AG10803 (cell line): ENCODE measurements around the gene TEX38.

Experiments
- DNase-seq: peaks from one replicate; pipeline ENCODE4 v3.0.0; 2010; ENCODE audit warnings: low read depth
- H3K4me3 ChIP-seq: 2 replicates; pipeline ENCODE4 v1.5.1; 2011; ENCODE audit warnings: mild to moderate bottlenecking, low read length, control low read depth
- TF ChIP-seq, protein P1 (sequence below): conservative IDR thresholded peaks from 2 replicates; pipeline ENCODE4 v1.5.1; 2011; ENCODE audit warnings: mild to moderate bottlenecking, low read length, control low read depth, inconsistent platforms

TEX38 gene

DNA sequence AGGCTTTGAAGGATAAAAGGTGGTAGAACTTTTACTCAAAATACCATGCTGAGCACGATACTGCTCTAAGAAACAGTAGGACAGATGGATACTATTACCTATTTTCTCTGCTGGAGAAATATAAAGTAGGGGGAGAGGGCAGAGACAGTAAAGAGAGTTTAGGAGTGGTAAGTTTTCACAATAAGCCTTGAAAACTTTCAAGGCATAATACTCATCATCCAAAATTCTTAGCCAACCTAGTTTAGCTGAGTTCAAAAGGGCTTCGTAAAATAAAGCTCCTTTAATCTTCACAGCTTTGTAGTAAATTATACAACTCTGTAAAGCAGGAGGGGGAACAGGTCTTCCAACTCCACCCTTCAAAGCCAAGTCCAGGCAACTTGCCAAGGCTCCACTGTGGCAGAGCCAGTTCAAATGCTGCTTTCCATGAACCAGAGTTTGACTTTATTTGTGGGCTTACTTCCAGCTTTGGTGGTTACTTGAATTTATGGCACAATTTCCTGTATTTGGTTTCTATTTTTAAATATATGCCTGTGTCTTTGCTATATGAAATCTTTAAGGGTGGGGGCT, 15.5 kb downstream of the TEX38 start:
- peak; percentile 71 for DNase-seq
- H3K4me3 ChIP-seq = no peak overlapping the region
- TF ChIP-seq, protein P1, sequence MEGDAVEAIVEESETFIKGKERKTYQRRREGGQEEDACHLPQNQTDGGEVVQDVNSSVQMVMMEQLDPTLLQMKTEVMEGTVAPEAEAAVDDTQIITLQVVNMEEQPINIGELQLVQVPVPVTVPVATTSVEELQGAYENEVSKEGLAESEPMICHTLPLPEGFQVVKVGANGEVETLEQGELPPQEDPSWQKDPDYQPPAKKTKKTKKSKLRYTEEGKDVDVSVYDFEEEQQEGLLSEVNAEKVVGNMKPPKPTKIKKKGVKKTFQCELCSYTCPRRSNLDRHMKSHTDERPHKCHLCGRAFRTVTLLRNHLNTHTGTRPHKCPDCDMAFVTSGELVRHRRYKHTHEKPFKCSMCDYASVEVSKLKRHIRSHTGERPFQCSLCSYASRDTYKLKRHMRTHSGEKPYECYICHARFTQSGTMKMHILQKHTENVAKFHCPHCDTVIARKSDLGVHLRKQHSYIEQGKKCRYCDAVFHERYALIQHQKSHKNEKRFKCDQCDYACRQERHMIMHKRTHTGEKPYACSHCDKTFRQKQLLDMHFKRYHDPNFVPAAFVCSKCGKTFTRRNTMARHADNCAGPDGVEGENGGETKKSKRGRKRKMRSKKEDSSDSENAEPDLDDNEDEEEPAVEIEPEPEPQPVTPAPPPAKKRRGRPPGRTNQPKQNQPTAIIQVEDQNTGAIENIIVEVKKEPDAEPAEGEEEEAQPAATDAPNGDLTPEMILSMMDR = no peak

DNA sequence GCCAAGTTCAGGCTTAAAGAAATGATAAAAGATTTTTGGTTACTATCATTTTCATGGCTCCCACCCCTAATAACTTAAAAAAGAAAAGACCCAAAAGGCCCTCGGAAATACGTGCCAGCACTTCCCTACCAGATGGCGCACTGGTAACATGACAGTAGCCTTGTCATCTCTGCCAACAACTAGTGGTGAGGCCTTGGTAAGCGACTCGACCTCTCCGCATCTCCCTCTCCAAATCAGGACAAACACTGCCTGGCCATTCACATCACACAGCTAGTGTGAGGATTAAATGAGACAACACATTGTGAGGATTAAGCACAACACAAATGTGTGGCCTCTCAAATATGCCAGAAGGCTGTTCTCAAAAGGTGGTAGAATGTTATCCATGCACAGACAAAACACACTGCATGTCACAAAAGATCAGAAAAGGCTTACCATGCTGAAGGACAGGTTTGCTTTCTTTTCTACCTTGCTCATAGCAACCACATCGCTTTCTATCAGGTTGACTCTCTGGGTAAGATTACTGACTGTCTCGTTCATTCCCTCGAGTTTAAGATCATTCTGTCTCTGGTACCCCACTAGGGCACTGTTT, 16.4 kb downstream of the TEX38 start:
- H3K4me3 ChIP-seq = no peak overlapping the region
- TF ChIP-seq, protein P1 = no peak
- no peak for DNase-seq

DNA sequence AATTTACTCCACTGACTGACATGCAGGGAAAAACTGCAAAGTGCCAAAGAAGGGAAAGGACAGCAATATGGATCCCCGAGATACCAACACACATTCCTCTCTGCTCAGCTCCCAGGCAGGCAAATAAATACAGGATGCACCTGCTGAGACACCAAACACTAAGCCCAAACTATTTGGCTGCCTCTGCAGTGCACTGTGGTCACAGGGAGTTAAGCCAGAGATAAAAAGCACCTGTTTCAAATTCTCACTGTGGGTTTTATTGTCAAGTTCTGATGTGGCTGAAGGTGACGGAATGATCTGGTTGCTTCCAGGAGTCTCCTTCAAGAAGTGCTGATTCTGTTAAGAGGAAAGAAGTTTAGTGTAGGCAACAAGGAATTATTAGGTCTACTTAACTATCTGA, 17.7 kb downstream of the TEX38 start:
- TF ChIP-seq, protein P1 = no peak
- no peak for DNase-seq
- H3K4me3 ChIP-seq = no peak overlapping the region

DNA sequence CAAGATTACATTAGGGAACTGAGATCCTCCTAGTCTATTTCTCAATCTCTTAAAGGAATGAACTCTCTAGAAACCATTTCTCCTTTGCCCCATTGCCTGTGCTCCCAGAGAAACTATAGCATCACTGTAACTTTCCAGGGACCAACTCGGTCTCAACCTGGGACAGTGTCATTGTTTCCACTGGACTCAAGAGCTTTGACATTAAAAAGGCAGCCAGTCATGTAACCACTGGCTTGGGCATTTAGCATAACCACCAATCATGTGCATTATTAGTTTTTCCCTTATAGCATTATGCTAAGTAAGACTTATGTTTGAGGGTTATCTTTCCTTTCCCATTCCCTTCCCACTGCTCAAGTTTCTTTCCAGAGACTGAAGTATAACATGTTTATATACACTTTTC, 18.2 kb downstream of the TEX38 start:
- TF ChIP-seq, protein P1 = no peak
- no peak for DNase-seq

DNA sequence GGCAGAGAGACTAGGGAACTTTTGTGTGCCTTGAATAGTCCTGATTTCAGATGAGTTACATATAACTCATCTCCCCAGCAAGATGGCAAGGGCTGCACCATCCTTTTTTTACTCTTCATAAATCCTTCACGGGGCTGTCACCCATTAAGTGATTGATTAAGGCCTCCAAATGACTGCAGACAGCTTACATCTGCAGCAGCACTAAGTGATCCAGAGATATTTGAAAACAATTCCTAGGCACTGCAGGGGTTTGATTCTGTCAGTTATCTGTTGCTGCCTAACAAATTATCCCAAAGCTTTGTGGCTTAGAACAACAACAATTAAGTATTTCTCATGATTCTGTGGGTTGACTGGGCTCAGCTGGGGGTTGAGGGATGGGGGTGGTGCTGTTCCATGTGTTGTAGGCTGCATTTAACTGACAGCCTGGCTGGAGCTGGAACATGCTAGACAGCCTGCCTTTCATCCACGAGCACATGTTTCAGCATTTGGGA, 19.3 kb downstream of the TEX38 start:
- no peak overlapping the region for H3K4me3 ChIP-seq
- TF ChIP-seq, protein P1 = no peak
- DNase-seq = no peak

More for the DNA sequence above, 18.2 kb downstream of the TEX38 start:
- H3K4me3 ChIP-seq = no peak overlapping the region

DNA sequence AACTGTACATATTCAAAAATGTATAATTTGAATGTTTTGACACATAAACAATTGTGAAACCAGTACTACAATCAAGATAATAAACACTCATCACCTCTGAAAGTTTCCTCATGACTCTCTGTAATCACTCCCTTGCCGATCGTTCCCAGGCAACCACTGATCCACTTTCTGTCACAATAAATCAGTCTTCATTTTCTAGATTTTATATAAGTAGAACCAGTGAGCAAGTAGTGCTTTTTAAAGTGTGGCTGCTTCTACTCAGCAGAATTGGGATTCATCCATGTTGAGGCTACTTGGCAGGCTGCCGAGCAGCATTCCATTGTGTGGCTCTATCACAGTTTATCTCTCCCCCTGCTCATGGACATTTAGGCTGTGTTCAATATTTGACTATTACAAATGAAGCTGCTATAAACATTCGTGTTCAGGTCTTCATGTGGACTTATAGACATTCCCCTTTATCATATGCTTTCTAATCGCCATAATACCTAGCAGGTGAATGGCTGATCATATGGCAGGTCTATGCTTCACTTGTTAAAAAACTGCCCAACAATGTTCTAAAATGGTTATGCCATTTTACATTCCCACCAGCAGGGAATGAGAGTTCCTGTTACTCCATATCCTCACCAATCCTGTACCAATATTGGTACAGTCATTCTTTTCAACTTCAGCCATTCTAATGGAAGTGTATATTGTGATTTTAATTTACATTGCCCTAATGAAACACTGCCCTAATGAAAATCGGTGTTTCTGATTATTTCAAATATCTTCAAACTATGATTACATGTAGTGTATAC, 20.5 kb downstream of the TEX38 start:
- H3K4me3 ChIP-seq = no peak overlapping the region
- DNase-seq = peak; percentile 36
- TF ChIP-seq, protein P1 = peak; percentile 26
